Duodenal mucosa (tissue), 2 donors: Measurements from ENCODE around the gene GNB1.
A peak's percentile ranks its signal among the peaks of the same experiment; 100 is the strongest.
"Not testable (repeated sequence)": the region's sequence is repeated elsewhere in the genome, so short reads cannot be mapped to it uniquely, and the experiment has no call there.

Experiments used
- H3K27ac ChIP-seq: one replicate; pipeline ENCODE4 v1.7.0; 2013; ENCODE audit warnings: low read depth, low read length
- H3K27me3 ChIP-seq, 2 donors: one replicate each; pipeline ENCODE4 v1.7.0; 2013; ENCODE audit warnings: low read length in 2 of 2, control low read depth in 1 of 2; ENCODE audit not compliant: insufficient read depth in 2 of 2, control insufficient read depth in 1 of 2
- H3K36me3 ChIP-seq, 2 donors: one replicate each; pipeline ENCODE4 v1.7.0; 2013; ENCODE audit warnings: low read length in 2 of 2, control low read depth in 1 of 2; ENCODE audit not compliant: insufficient read depth in 2 of 2, control insufficient read depth in 1 of 2
- H3K4me1 ChIP-seq, 2 donors: one replicate each; pipeline ENCODE4 v1.7.0; 2013; ENCODE audit warnings: low read length in 2 of 2, control low read depth in 1 of 2; ENCODE audit not compliant: insufficient read depth in 2 of 2, control insufficient read depth in 1 of 2
- H3K4me3 ChIP-seq, 2 donors: one replicate each; pipeline ENCODE4 v1.7.0; 2013; ENCODE audit warnings: low read length in 2 of 2, low read depth in 1 of 2
- H3K9ac ChIP-seq, 2 donors: one replicate each; pipeline ENCODE4 v1.7.0; 2013; ENCODE audit warnings: low read length in 2 of 2, low read depth in 1 of 2
- H3K9me3 ChIP-seq, 2 donors: one replicate each; pipeline ENCODE4 v1.7.0; 2013; ENCODE audit warnings: low read length in 2 of 2, control low read depth in 1 of 2; ENCODE audit not compliant: control insufficient read depth in 1 of 2

The GNB1 gene

DNA sequence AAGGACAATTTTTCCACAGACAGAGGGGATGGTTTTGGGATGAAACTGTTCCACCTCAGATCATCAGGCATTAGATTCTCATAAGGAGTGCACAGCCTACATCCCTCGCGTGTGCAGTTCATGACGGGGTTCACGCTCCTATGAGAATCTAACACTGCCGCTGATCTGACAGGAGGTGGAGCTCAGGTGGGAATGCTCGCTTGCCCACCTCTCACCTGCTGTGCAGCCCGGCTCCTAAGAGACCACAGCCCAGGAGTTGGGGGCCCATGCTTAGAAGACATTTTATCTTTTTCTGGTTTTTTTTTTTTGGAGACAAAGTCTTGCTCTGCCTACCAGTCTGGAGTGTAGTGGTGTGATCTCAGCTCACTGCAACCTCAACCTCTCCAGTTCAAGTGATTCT lies 16.0 kb downstream of the GNB1 start:
- Histone ChIP-seq H3K27me3 (no peaks in the 10 kb centered on the region), H3K27ac (no peak overlapping the region), H3K36me3 (peaks cover 7 to 42% of the 10 kb centered on the region in 2 donors), H3K9ac (no peak overlapping the region), H3K4me3 (no peak overlapping the region), H3K9me3 (no peaks in the 10 kb centered on the region), H3K4me1 (peaks cover 50 to 61% of the 10 kb centered on the region in 2 donors)

- H3K27ac ChIP-seq: no peak overlapping the region
- H3K4me1 ChIP-seq: peaks cover 43 to 55% of the 10 kb centered on the region in 2 donors
- peaks cover 3 to 34% of the 10 kb centered on the region in 2 donors for H3K36me3 ChIP-seq
- H3K27me3 ChIP-seq: no peaks in the 10 kb centered on the region
- no peak overlapping the region for H3K4me3 ChIP-seq
- no peak overlapping the region for H3K9ac ChIP-seq
- no peaks in the 10 kb centered on the region for H3K9me3 ChIP-seq
Measured at GRCh38 chr1:1873186-1873585, 17.7 kb downstream of the GNB1 start.

DNA sequence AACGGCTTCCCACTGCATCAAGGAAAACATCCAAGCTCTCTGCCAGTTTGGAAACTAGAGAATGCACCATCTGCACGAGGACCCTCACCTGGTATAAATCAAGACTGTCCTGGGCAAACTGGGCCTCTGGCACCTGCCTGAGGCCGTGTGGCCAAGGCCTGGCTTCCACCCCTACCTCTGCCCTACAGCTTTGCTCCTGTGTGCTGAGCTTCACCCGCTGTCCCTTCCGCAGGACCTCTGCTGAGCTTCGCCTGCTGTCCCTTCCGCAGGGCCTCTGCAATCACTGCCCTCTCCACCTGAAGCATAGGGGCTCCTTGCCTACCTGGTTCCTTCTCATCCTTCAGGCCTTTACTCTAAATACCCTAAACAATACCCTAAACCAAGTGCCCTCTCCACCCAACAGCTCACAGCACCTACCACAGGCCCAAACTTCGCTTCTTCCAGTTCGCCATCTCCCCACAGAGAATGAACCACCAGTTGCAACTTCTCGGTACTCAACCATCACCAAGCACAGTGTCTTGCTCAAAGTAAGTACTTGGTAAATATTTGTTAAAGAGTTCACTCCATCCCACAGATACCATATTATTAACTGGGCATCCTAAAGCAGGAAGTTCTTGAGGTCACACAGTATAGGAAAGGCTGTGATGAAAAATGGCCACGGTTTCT lies 18.4 kb downstream of the GNB1 start:
- peak overlapping the region in 1 of 2 donors; percentile 32 for H3K9ac ChIP-seq
- no peak overlapping the region for H3K27ac ChIP-seq
- H3K4me1 ChIP-seq: peaks cover 41 to 52% of the 10 kb centered on the region in 2 donors

DNA sequence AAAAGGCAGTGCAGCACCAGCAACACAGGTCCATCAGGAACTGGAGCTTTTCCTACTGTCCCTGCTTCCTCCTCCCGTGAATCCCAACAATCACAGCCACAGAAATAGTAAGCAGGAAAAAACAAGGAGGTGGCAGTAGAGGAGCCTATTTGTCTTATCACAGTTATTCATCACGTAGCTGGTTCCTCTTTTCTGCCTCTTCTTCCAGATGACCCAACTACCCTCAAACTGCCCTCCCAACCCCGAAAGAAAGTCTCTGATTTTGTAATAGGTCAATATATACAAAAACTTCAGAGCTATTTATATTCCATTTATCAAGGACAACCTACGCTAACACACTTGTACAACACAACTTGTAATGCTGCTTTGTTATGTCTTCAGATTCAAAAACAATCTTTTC lies 21.4 kb downstream of the GNB1 start:
- Histone ChIP-seq H3K4me1 (peaks cover 33 to 44% of the 10 kb centered on the region in 2 donors), H3K9me3 (no peaks in the 10 kb centered on the region), H3K27ac (no peak overlapping the region), H3K36me3 (peaks cover 0 to 9% of the 10 kb centered on the region in 2 donors), H3K27me3 (no peaks in the 10 kb centered on the region), H3K4me3 (no peak overlapping the region), H3K9ac (no peak overlapping the region)

More for the DNA sequence above, 18.4 kb downstream of the GNB1 start:
- Histone ChIP-seq H3K36me3 (peaks cover 3 to 31% of the 10 kb centered on the region in 2 donors), H3K27me3 (no peaks in the 10 kb centered on the region), H3K9me3 (no peaks in the 10 kb centered on the region), H3K4me3 (no peak overlapping the region)

DNA sequence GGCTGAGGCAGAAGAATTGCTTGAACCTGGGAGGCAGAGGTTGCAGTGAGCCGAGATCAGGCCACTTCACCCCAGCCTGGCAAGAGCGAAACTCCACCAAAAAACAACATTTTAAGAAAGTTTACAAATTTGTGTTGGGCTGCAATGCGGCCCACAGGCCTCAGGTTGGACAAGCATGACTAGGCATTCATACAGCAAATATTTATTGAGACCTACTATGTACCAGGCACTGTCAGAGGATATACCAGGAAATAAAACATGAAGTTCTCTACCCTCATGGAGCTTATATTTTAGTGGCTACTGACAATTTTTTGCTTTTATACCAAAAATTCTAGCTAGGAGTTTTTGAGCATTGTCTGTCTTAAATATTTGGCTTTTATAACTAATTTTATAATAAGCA lies 23.7 kb downstream of the GNB1 start:
- H3K9ac ChIP-seq: no peak overlapping the region
- H3K9me3 ChIP-seq: no peaks in the 10 kb centered on the region
- no peak overlapping the region for H3K4me3 ChIP-seq
- H3K27me3 ChIP-seq: no peaks in the 10 kb centered on the region
- H3K36me3 ChIP-seq: peaks cover 0 to 6% of the 10 kb centered on the region in 2 donors
- no peak overlapping the region for H3K27ac ChIP-seq
- peaks cover 27 to 29% of the 10 kb centered on the region in 2 donors for H3K4me1 ChIP-seq

DNA sequence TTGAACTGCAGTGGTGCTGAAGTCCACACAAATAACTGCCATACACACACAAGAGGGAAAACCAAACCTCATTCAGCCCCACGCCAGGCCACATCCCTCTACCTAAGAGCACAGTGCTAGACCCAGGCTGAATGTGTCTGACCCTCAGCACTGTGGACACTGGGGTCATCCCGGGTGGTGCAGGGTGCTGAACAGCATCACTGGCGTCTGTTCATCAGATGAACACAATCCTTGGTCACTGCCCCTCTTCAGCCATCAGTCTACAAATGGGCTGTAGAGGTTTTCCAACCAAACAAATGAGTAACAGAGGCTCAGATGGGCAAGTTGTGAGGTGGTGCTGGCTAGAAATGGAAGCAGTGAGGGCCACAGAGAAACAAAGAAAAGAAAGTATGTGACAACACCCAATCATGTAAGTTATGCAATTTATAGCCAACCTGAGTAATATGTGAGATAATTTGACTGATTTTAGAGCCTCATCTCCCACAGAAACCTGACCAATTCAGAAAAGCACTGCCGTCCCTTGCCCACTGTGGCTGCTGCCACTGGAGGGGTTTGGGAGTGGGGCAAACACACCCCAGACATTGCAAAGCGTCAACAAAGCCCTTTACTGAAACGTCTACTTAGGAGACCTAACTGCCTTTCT lies 27.9 kb downstream of the GNB1 start:
- Histone ChIP-seq H3K27me3 (no peaks in the 10 kb centered on the region), H3K36me3 (no peaks in the 10 kb centered on the region), H3K4me3 (no peak overlapping the region), H3K9ac (no peak overlapping the region), H3K4me1 (peaks cover 32 to 36% of the 10 kb centered on the region in 2 donors), H3K27ac (no peak overlapping the region), H3K9me3 (no peaks in the 10 kb centered on the region)

DNA sequence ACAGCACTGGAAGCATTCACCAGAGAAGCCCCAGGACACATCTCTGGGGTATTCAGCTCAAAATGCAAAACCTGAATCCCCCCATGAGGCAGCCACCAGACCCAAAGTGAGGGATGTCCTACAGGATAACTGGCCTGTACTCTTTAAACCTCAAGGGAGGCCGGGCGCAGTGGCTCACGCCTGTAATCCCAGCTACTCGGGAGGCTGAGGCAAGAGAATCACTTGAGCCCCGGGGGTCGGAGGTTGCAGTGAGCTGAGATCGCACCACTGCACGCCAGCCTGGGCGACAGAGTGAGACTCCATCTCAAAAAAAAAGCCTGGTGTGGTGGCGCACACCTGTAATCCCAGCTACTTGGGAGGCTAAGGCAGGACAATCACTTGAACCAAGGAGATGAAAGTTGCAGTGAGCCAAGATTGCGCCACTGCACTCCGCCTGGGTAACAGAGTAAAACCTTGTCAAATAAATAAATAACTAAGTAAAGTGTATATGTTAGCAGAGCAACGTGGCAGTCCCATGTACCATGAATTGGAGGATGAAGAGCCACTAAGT lies 29.1 kb downstream of the GNB1 start:
- peaks cover 43 to 47% of the 10 kb centered on the region in 2 donors for H3K4me1 ChIP-seq
- not testable (repeated sequence) for H3K9ac ChIP-seq, H3K27ac ChIP-seq, H3K27me3 ChIP-seq, H3K36me3 ChIP-seq, H3K4me3 ChIP-seq, H3K9me3 ChIP-seq

GRCh38 chr1:1861339-1861730 lies 29.6 kb downstream of the GNB1 start:
- no peak overlapping the region for H3K9ac ChIP-seq
- H3K9me3 ChIP-seq: no peaks in the 10 kb centered on the region
- H3K27ac ChIP-seq: no peak overlapping the region
- no peak overlapping the region for H3K4me3 ChIP-seq
- H3K27me3 ChIP-seq: no peaks in the 10 kb centered on the region
- peaks cover 45 to 47% of the 10 kb centered on the region in 2 donors for H3K4me1 ChIP-seq
- H3K36me3 ChIP-seq: no peaks in the 10 kb centered on the region

DNA sequence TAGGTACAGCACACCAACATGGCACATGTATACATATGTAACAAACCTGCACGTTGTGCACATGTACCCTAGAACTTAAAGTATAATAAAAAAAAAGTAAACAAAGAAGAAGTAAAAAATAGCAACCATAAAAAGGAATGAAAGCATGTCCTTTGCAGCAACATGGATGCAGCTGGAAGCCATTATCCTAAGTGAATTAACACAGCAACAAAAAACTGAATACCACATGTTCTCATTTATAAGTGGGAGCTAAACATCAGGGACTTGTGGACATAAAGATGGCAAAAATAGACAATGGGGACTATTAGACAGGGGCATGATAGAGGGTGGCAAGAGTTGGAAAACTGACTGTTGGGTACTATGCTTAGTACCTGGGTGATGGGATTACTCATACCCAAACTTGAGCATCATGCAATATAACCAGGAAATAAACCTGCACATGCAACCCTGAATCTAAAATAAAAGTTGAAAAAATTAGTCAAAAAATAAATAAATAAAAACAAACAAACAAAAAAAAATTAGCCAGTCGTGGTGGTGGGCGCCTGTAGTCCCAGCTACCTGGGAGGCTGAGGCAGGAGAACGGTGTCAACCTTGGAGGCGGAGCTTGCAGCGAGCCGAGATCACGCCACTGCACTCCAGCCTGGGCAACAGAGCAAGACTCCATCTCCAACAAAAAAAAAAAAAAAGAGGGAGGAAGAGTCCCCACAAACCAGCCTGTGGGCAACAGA lies 30.8 kb downstream of the GNB1 start:
- H3K27ac ChIP-seq, H3K9me3 ChIP-seq, H3K9ac ChIP-seq, H3K27me3 ChIP-seq, H3K36me3 ChIP-seq: not testable (repeated sequence)
- H3K4me3 ChIP-seq: peak overlapping the region in 1 of 2 donors; percentile 25
- H3K4me1 ChIP-seq: peaks cover 45 to 47% of the 10 kb centered on the region in 2 donors
